Liver (tissue), 9 donors: Measurements from ENCODE around the gene RASSF7. TPM values are rescaled to one million over a fixed set of nuclear protein-coding genes. Genes with fewer than 3 reads are reported as not detected.

Experiments
- DNase-seq: peaks from one replicate; pipeline ENCODE4 v3.0.0-alpha.2; 2017; ENCODE audit warnings: low spot score
- H3K27ac ChIP-seq, 2 donors: one replicate each; pipeline ENCODE4 v1.7.0; 2013; ENCODE audit warnings: inconsistent platforms in 2 of 2, low read length in 2 of 2, control low read depth in 1 of 2, low read depth in 1 of 2, mild to moderate bottlenecking in 1 of 2
- H3K27me3 ChIP-seq, 4 donors: one replicate each; pipeline versions ENCODE4 v1.6.1 to v1.7.0; 2013; ENCODE audit warnings: low read length in 3 of 4, inconsistent platforms in 1 of 4, mild to moderate bottlenecking in 1 of 4, moderate library complexity in 1 of 4; ENCODE audit not compliant: control insufficient read depth in 4 of 4, insufficient read depth in 4 of 4
- H3K36me3 ChIP-seq, 4 donors: one replicate each; pipeline versions ENCODE4 v1.6.1 to v1.7.0; 2013; ENCODE audit warnings: low read length in 3 of 4, mild to moderate bottlenecking in 3 of 4, low read depth in 1 of 4, moderate library complexity in 1 of 4; ENCODE audit not compliant: control insufficient read depth in 4 of 4, insufficient read depth in 3 of 4
- H3K4me1 ChIP-seq, 4 donors: one replicate each; pipeline versions ENCODE4 v1.6.1 to v1.7.0; 2013; ENCODE audit warnings: low read length in 3 of 4, mild to moderate bottlenecking in 3 of 4, moderate library complexity in 1 of 4; ENCODE audit not compliant: control insufficient read depth in 4 of 4, insufficient read depth in 4 of 4
- H3K4me3 ChIP-seq, 3 donors: one replicate each; pipeline versions ENCODE4 v1.6.1 to v1.7.0; 2013; ENCODE audit warnings: low read length in 3 of 3, control low read depth in 1 of 3, low read depth in 1 of 3, mild to moderate bottlenecking in 1 of 3
- H3K9ac ChIP-seq, 2 donors: one replicate each; pipeline ENCODE4 v1.7.0; 2013; ENCODE audit warnings: low read length in 2 of 2, mild to moderate bottlenecking in 2 of 2, moderate library complexity in 2 of 2, control low read depth in 1 of 2, low read depth in 1 of 2
- H3K9me3 ChIP-seq, 4 donors: one replicate each; pipeline versions ENCODE4 v1.6.1 to v1.7.0; 2013; ENCODE audit warnings: low read length in 3 of 4; ENCODE audit not compliant: control insufficient read depth in 4 of 4
- ATF3 ChIP-seq: IDR thresholded peaks from 2 replicates; pipeline ENCODE4 v1.6.1; 2016; ENCODE audit warnings: antibody characterized with exemption
- CTCF ChIP-seq: fragments of 150-350 bp; IDR thresholded peaks from 2 replicates; pipeline ENCODE4 v1.5.1; 2017; ENCODE audit warnings: improper control_type of control experiment, low read depth, low read length; ENCODE audit not compliant: missing input control
- EGR1 ChIP-seq, 2 donors: IDR thresholded peaks; 2 replicates each; pipeline ENCODE4 v1.6.1; 2016 to 2018; ENCODE audit warnings: antibody characterized with exemption in 2 of 2, low read depth in 2 of 2
- FOXA2 ChIP-seq: IDR thresholded peaks from 2 replicates; pipeline ENCODE4 v1.6.1; 2016; ENCODE audit warnings: antibody characterized with exemption
- JUND ChIP-seq, 2 donors: IDR thresholded peaks; 2 replicates each; pipeline ENCODE4 v1.6.1; 2016; ENCODE audit warnings: antibody characterized with exemption in 2 of 2
- RXRA ChIP-seq, 2 donors: IDR thresholded peaks; 2 replicates each; pipeline ENCODE4 v1.6.1; 2017 to 2018; ENCODE audit warnings: antibody characterized with exemption in 2 of 2, mild to moderate bottlenecking in 1 of 2
- SP1 ChIP-seq: IDR thresholded peaks from 2 replicates; pipeline ENCODE4 v1.6.1; 2018; ENCODE audit warnings: antibody characterized with exemption, mild to moderate bottlenecking
- TAF1 ChIP-seq: conservative IDR thresholded peaks from 2 replicates; pipeline ENCODE4 v1.6.1; 2016; ENCODE audit warnings: antibody characterized with exemption, mild to moderate bottlenecking
- ZBTB33 ChIP-seq: IDR thresholded peaks from 2 replicates; pipeline ENCODE4 v1.6.1; 2016; ENCODE audit warnings: antibody characterized with exemption
- WGBS: extraction: QIAGEN DNeasy Blood & Tissue Kit; methylation state at CpG from one replicate; pipeline ENCODE4 v1.1.7; 2013; 5-methylcytosine and 5-hydroxymethylcytosine counted together
- polyA plus RNA-seq, 2 donors: library from polyadenylated mRNA; stranded (reverse) in 1 of 2; unstranded in 1 of 2; fragments of 200-250 nt in 1 of 2; fragments of >200 nt in 1 of 2; fragmentation: Nextera tagmentation in 1 of 2; extraction: Ambion mirVana in 1 of 2; gene quantifications; one replicate each; pipeline versions ENCODE4 v1.2.1 to v1.2.3, GENCODE V29; 2013 to 2015
- total RNA-seq, 2 donors: library from RNA; depleted of rRNA; stranded (reverse); fragments of >200 nt; gene quantifications; one replicate each; pipeline ENCODE4 v1.2.3, GENCODE V29; 2014
- donor health status: healthy.
- donor health status: healthy.
- donor health status: healthy.
- donor health status: healthy.
- donor health status: healthy.

The RASSF7 gene
- total RNA-seq (10 to 100 TPM; 11.5 to 35.5 TPM), polyA plus RNA-seq (10 to 100 TPM; 38.3 to 50.4 TPM)

GRCh38 chr11:560305-561147, at the start of gene RASSF7, which contains the start of gene LMNTD2:
RASSF7 (plus strand) TSS chr11:560970; CDS start chr11:561769, 799 bp downstream.
LMNTD2 (minus strand) TSS chr11:560738; CDS start chr11:560716, 22 bp downstream.
- peak within 1 kb of the TSS; percentile 1 to 51 for H3K9ac ChIP-seq
- H3K27me3 ChIP-seq, result no peaks in the 10 kb centered on the region
- H3K4me3 ChIP-seq, result peak within 1 kb of the TSS; percentile 65 to 95 (median 67)
- no peaks in the 10 kb centered on the region for H3K9me3 ChIP-seq
- H3K4me1 ChIP-seq, result peaks cover 17 to 30% (median 22%) of the 10 kb centered on the region in 4 donors
- TF ChIP-seq SP1 (peak; percentile 45), TAF1 (no peak), ATF3 (no peak)
- peaks cover 0 to 8% (median 6%) of the 10 kb centered on the region in 4 donors for H3K36me3 ChIP-seq
- peak; percentile 97 for DNase-seq
- peak within 1 kb of the TSS; percentile 88 to 93 for H3K27ac ChIP-seq
- 2% methylated on average over 95 of the region's 95 CpGs for WGBS

- Histone ChIP-seq H3K27me3 (no peaks in the 10 kb centered on the region), H3K36me3 (peaks cover 0 to 11% (median 6%) of the 10 kb centered on the region in 4 donors), H3K9me3 (no peaks in the 10 kb centered on the region), H3K9ac (no peak overlapping the region), H3K4me3 (no peak overlapping the region), H3K27ac (no peak overlapping the region), H3K4me1 (peaks cover 0 to 2% (median 0%) of the 10 kb centered on the region in 4 donors)
- TF ChIP-seq TAF1 (no peak), ZBTB33 (no peak), SP1 (no peak), CTCF (no peak), FOXA2 (no peak), JUND (IDR thresholded peaks at IDR 0.05) (no peak), ATF3 (no peak), RXRA (IDR thresholded peaks at IDR 0.05) (no peak)
- no peak for DNase-seq
- WGBS, result 93% methylated on average over 29 of the region's 29 CpGs
These were observed 47.8 kb upstream of the RASSF7 start for GRCh38 chr11:512761-513595.

GRCh38 chr11:514606-515005, 46.2 kb upstream of the RASSF7 start:
- no peaks in the 10 kb centered on the region for H3K27me3 ChIP-seq
- H3K4me1 ChIP-seq, result peaks cover 0 to 5% (median 1%) of the 10 kb centered on the region in 4 donors
- peaks cover 0 to 11% (median 5%) of the 10 kb centered on the region in 4 donors for H3K36me3 ChIP-seq
- H3K4me3 ChIP-seq, result no peak overlapping the region
- H3K9me3 ChIP-seq, result no peaks in the 10 kb centered on the region
- no peak for DNase-seq
- H3K9ac ChIP-seq, result no peak overlapping the region
- H3K27ac ChIP-seq, result no peak overlapping the region
- TF ChIP-seq FOXA2, result no peak
- TF ChIP-seq EGR1 (IDR thresholded peaks at IDR 0.05; ENCODE audit: low read depth in 2 of 2), result no peak
- 90% methylated on average over 10 of the region's 10 CpGs for WGBS
